T-cell (primary cell): Measurements from ENCODE around the gene MSANTD1. TPM values are rescaled to one million over a fixed set of nuclear protein-coding genes. Genes with fewer than 3 reads are reported as not detected.

Experiments
- ATAC-seq, 4 experiments: fragments of 200-7000 bp in 3 of 4; fragments of 150-1000 bp in 1 of 4; cut with Tn5 transposase; replicated peaks in 1 of 4; 1 replicate in 3 of 4; 2 replicates in 1 of 4; pipeline ENCODE4 v1.10.0; 2021; ENCODE audit warnings: moderate library complexity in 3 of 4, mild to moderate bottlenecking in 2 of 4, moderate number of reproducible peaks in 1 of 4
- CTCF ChIA-PET, 2 donors: fragments of 300-600 bp; sonication (Branson Sonifier 250); formaldehyde crosslinking; loops; one replicate each; lab custom pipeline; 2022; ENCODE audit warnings: antibody characterized with exemption in 2 of 2; lab: Charles Lee
- POLR2A ChIA-PET, 2 donors: fragments of 300-600 bp; sonication (Branson Sonifier 250); formaldehyde crosslinking; loops; one replicate each; lab custom pipeline; 2022; ENCODE audit warnings: antibody characterized with exemption in 2 of 2; lab: Charles Lee
- DNase-seq, 35 experiments: peaks; one replicate each; pipeline versions ENCODE4 v3.0.0 to v3.0.0-alpha.2; 2013 to 2023
- H3K27ac ChIP-seq: one replicate; pipeline ENCODE4 v1.5.1; 2013; ENCODE audit warnings: low read length
- H3K27me3 ChIP-seq, 2 experiments: replicated peaks in 1 of 2; 1 replicate in 1 of 2; 2 replicates in 1 of 2; pipeline versions ENCODE4 v1.6.1 to v1.7.0; 2013; ENCODE audit warnings: low read length in 1 of 2, mixed read lengths in 1 of 2; ENCODE audit not compliant: control insufficient read depth in 2 of 2, insufficient read depth in 2 of 2; ENCODE audit errors: extremely low read depth in 1 of 2
- H3K36me3 ChIP-seq, 2 donors: 1 replicate in 1 of 2; 2 replicates in 1 of 2; pipeline versions ENCODE4 v1.6.1 to v1.7.0; 2013; ENCODE audit warnings: low read length in 1 of 2; ENCODE audit not compliant: control insufficient read depth in 2 of 2, insufficient read depth in 1 of 2; ENCODE audit errors: extremely low read depth in 1 of 2
- H3K4me1 ChIP-seq, 2 experiments: 1 replicate in 1 of 2; 2 replicates in 1 of 2; pipeline versions ENCODE4 v1.6.1 to v1.7.0; 2013; ENCODE audit warnings: low read length in 2 of 2, mixed read lengths in 1 of 2; ENCODE audit not compliant: insufficient read depth in 2 of 2, control insufficient read depth in 1 of 2; ENCODE audit errors: extremely low read depth in 1 of 2
- H3K4me3 ChIP-seq, 2 donors: 1 replicate in 1 of 2; 2 replicates in 1 of 2; pipeline versions ENCODE4 v1.5.1 to v1.7.0; 2013; ENCODE audit warnings: mild to moderate bottlenecking in 2 of 2, low read length in 1 of 2, moderate library complexity in 1 of 2; ENCODE audit not compliant: control insufficient read depth in 1 of 2; ENCODE audit errors: extremely low read depth in 1 of 2
- H3K9me3 ChIP-seq: 2 replicates; pipeline ENCODE4 v1.7.0; 2013
- H3K27ac Mint-ChIP-seq, 2 donors: one replicate each; pipeline ENCODE4 v1.8.0; 2020 to 2021; ENCODE audit warnings: mild to moderate bottlenecking in 2 of 2, mixed read lengths in 2 of 2
- H3K27me3 Mint-ChIP-seq, 2 donors: one replicate each; pipeline ENCODE4 v1.8.0; 2021 to 2022; ENCODE audit warnings: mixed read lengths in 2 of 2
- H3K36me3 Mint-ChIP-seq: one replicate; pipeline ENCODE4 v1.8.0; 2021; ENCODE audit warnings: mixed read lengths
- H3K4me1 Mint-ChIP-seq, 3 donors: one replicate each; pipeline ENCODE4 v1.8.0; 2020 to 2022; ENCODE audit warnings: mixed read lengths in 3 of 3, mild to moderate bottlenecking in 1 of 3
- H3K4me3 Mint-ChIP-seq, 3 donors: one replicate each; pipeline ENCODE4 v1.8.0; 2020 to 2022; ENCODE audit warnings: mild to moderate bottlenecking in 3 of 3, mixed read lengths in 3 of 3, moderate library complexity in 3 of 3
- H3K9me3 Mint-ChIP-seq, 3 donors: one replicate each; pipeline ENCODE4 v1.8.0; 2020 to 2022; ENCODE audit warnings: mixed read lengths in 3 of 3
- WGBS: methylation state at CpG from one replicate; pipeline ENCODE4 v1.1.5; 2013; ENCODE audit warnings: missing lambda C conversion rate; ENCODE audit not compliant: insufficient coverage; 5-methylcytosine and 5-hydroxymethylcytosine counted together
- total RNA-seq, 35 experiments: library from RNA in 6 of 35; stranded (reverse) in 6 of 35; fragments of 120-200 nt in 1 of 35; gene quantifications; one replicate each; pipeline versions ENCODE4 v1.2.1 to v1.2.4 and lab custom pipeline; 2013 to 2026

The MSANTD1 gene
- total RNA-seq, 5 donors from 2014 or later (not counting 1 experiment from before 2014, with no cell fraction given): 0.60 to 2.5 (median 1.6) TPM

DNA sequence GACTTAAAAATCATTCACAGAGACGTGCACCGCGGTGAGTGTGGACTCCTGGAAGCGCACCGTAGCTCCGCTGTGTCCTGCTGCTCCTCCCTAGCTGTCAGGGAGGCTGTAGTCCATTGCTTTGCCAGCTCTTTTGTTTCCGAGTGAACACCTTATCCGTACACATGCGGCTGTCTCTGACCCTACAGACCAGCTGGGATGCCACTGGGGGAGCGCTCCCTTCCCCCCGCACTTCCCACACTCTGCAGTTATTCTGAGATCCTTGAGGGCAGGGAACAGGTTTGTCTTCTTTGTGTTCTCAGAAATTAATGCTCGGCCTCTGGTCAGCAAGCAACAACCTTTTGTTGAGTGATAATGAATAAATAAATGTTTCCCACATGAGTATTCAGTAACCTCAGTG, 33.7 kb upstream of the MSANTD1 start:
- CTCF ChIA-PET: no interaction called here
- over 99% methylated on average over 11 of the region's 12 CpGs for WGBS

DNA sequence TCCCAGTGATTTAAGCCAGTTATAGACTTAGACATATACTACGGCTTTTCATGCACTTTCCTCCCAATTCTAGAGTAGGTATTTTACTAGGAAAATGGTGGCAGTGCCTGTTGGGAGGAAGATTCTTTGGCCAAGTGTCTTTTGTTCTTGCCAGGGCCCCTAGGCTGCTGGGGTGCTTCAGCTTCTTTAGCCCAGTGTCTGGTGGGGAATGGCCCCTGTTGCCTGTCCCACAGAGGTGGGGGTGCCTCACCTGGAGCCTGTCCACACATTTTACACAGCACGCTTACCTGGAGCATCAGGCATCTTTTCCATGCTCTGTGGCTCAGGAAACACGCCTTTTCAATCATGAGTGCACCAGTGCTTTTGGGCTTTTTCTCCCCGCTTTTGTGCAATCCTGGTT, 33.2 kb upstream of the MSANTD1 start:
- Histone ChIP-seq H3K4me3 (no peak overlapping the region), H3K4me1 (peaks cover 0 to 8% of the 10 kb centered on the region in 2 experiments), H3K27me3 (no peaks in the 10 kb centered on the region), H3K9me3 (no peaks in the 10 kb centered on the region), H3K36me3 (peaks cover 40 to 79% of the 10 kb centered on the region in 2 donors), H3K27ac (no peak overlapping the region)
- no peak for DNase-seq
- ChIA-PET CTCF (no interaction called here), POLR2A (no interaction called here)
- H3K27me3 Mint-ChIP-seq: no peaks in the 10 kb centered on the region
- peaks cover 69% of the 10 kb centered on the region for H3K36me3 Mint-ChIP-seq
- ATAC-seq: no peak
- H3K27ac Mint-ChIP-seq: no peak overlapping the region
- H3K4me3 Mint-ChIP-seq: no peak overlapping the region
- H3K9me3 Mint-ChIP-seq: no peaks in the 10 kb centered on the region
- peaks cover 0 to 2% (median 0%) of the 10 kb centered on the region in 3 donors for H3K4me1 Mint-ChIP-seq
- WGBS: 100% methylated on average over 2 of the region's 4 CpGs

More for the DNA sequence above, 33.7 kb upstream of the MSANTD1 start:
- Mint-ChIP-seq H3K4me3 (no peak overlapping the region), H3K36me3 (peaks cover 72% of the 10 kb centered on the region), H3K4me1 (peaks cover 0 to 2% (median 0%) of the 10 kb centered on the region in 3 donors), H3K27ac (no peak overlapping the region), H3K9me3 (no peaks in the 10 kb centered on the region), H3K27me3 (no peaks in the 10 kb centered on the region)
- no peak overlapping the region for H3K4me3 ChIP-seq
- no peak for DNase-seq
- ATAC-seq: no peak
- no peaks in the 10 kb centered on the region for H3K9me3 ChIP-seq
- peaks cover 40 to 79% of the 10 kb centered on the region in 2 donors for H3K36me3 ChIP-seq
- POLR2A ChIA-PET: no interaction called here
- H3K27ac ChIP-seq: no peak overlapping the region
- no peaks in the 10 kb centered on the region for H3K27me3 ChIP-seq
- peaks cover 0 to 8% of the 10 kb centered on the region in 2 experiments for H3K4me1 ChIP-seq

DNA sequence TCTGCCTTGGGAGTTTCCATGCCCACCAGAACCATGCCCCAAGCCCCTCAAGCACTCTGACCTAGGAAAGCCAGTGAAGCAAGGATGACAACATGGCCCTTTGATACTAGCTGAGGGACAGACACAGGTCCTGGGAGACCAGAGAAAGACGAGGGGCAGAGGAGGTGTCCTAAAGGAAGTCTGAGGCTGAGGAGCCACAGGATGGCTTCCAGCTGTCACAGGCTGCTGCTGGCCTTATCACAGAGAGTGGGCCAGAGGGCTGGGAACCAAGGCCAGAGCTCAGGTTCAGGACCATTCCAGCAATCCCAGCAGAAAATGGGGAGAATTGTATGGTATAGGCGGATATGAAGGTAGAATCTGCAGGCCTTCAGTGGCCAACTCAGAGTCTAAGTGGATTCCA, 31.7 kb upstream of the MSANTD1 start:
- Mint-ChIP-seq H3K4me1 (peaks cover 0 to 2% (median 0%) of the 10 kb centered on the region in 3 donors), H3K27ac (no peak overlapping the region), H3K9me3 (no peaks in the 10 kb centered on the region), H3K4me3 (no peak overlapping the region), H3K27me3 (no peaks in the 10 kb centered on the region), H3K36me3 (peaks cover 75% of the 10 kb centered on the region)
- Histone ChIP-seq H3K27me3 (no peaks in the 10 kb centered on the region), H3K4me1 (peaks cover 0 to 12% of the 10 kb centered on the region in 2 experiments), H3K27ac (no peak overlapping the region), H3K36me3 (peaks cover 43 to 89% of the 10 kb centered on the region in 2 donors), H3K4me3 (no peak overlapping the region), H3K9me3 (no peaks in the 10 kb centered on the region)
- ATAC-seq (no peak), DNase-seq (no peak)
- WGBS: 100% methylated on average over 2 of the region's 2 CpGs
- ChIA-PET POLR2A (no interaction called here), CTCF (no interaction called here)

DNA sequence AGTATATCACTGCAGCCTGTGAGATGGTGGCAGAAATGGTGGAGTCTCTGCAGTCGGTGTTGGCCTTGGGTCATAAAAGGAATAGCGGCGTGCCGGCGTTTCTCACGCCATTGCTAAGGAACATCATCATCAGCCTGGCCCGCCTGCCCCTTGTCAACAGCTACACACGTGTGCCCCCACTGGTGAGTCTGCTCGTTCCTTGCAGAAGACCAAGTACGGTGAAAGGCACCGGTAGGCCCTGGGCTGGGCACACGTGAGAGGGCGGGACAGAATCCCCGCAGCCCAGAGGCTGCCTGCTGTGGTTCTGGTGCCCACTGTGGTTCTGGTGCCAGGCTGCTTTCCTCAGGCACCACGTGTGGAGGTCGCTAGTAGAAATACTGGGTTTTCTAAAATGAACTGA, 31.2 kb upstream of the MSANTD1 start:
- peaks cover 0 to 12% of the 10 kb centered on the region in 2 experiments for H3K4me1 ChIP-seq
- H3K27me3 ChIP-seq: no peaks in the 10 kb centered on the region
- ChIA-PET CTCF (no interaction called here), POLR2A (no interaction called here)
- H3K36me3 ChIP-seq: peaks cover 38 to 89% of the 10 kb centered on the region in 2 donors
- Mint-ChIP-seq H3K27me3 (no peaks in the 10 kb centered on the region), H3K4me3 (no peak overlapping the region), H3K4me1 (peaks cover 0 to 2% (median 0%) of the 10 kb centered on the region in 3 donors), H3K9me3 (no peaks in the 10 kb centered on the region), H3K27ac (no peak overlapping the region), H3K36me3 (peaks cover 76% of the 10 kb centered on the region)
- WGBS: 95% methylated on average over 14 of the region's 16 CpGs
- H3K4me3 ChIP-seq: no peak overlapping the region
- H3K9me3 ChIP-seq: no peaks in the 10 kb centered on the region
- no peak for ATAC-seq
- H3K27ac ChIP-seq: no peak overlapping the region
- DNase-seq: no peak

DNA sequence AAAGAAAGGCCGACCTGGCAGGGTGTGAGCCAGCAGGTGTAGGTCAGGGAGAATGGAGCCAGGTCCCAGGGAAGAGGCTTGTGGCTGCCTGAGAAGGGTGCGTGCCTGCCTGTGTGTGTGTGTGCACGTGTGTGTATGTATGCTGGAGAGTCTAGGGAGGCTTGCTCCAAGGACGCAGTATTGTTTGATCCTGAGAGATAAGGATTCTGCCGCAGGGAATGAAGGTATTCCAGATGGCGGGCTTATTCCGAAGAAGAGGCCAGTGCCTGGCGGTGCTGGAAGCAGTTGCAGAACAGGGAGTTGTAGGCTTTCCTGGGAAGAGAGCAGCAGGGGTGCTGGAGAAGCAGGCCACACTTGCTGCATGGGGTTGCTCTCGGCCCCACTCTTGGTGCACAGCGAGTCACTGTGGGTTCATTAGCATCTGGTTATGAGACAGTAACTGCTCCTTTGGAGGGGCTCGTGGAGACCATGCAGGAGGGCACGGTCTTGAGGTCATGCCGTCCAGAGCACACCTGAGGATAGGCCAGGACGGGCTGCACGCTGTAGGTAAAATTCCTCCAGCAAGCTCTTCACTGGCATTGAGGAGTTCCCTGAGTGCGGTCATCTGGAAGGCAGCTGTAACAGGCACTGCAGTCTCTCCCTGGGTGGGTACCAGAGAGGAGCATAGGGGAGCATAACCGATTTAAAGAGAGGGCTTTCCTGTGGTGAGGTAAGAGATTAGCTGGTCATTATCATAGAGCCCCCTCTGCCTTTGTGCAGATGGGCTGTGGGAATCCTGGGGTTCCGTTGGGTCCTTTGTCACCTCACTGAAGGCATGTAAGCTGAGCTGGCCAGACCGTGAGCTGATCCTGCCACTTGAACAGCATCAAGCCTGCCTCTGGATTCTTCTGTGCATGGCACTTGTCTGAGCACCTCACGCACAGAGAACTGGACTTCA, 29.9 kb upstream of the MSANTD1 start:
- Mint-ChIP-seq H3K4me1 (peaks cover 0 to 2% (median 0%) of the 10 kb centered on the region in 3 donors), H3K27ac (peak overlapping the region in 1 of 2 donors; percentile 34), H3K36me3 (peaks cover 77% of the 10 kb centered on the region), H3K4me3 (no peak overlapping the region), H3K27me3 (no peaks in the 10 kb centered on the region), H3K9me3 (no peaks in the 10 kb centered on the region)
- H3K27ac ChIP-seq: no peak overlapping the region
- CTCF ChIA-PET: interaction anchor here in 1 of 2 donors (1.4 kb wide), 1 partner anchor 26 kb away, joined by 3 read pairs; no protein-coding TSS in a partner anchor
- ATAC-seq: no peak
- H3K4me3 ChIP-seq: no peak overlapping the region
- 99% methylated on average over 18 of the region's 20 CpGs for WGBS
- no peak for DNase-seq
- no peaks in the 10 kb centered on the region for H3K27me3 ChIP-seq
- peaks cover 0 to 12% of the 10 kb centered on the region in 2 experiments for H3K4me1 ChIP-seq
- H3K36me3 ChIP-seq: peaks cover 32 to 88% of the 10 kb centered on the region in 2 donors
- POLR2A ChIA-PET: no interaction called here
- H3K9me3 ChIP-seq: no peaks in the 10 kb centered on the region

DNA sequence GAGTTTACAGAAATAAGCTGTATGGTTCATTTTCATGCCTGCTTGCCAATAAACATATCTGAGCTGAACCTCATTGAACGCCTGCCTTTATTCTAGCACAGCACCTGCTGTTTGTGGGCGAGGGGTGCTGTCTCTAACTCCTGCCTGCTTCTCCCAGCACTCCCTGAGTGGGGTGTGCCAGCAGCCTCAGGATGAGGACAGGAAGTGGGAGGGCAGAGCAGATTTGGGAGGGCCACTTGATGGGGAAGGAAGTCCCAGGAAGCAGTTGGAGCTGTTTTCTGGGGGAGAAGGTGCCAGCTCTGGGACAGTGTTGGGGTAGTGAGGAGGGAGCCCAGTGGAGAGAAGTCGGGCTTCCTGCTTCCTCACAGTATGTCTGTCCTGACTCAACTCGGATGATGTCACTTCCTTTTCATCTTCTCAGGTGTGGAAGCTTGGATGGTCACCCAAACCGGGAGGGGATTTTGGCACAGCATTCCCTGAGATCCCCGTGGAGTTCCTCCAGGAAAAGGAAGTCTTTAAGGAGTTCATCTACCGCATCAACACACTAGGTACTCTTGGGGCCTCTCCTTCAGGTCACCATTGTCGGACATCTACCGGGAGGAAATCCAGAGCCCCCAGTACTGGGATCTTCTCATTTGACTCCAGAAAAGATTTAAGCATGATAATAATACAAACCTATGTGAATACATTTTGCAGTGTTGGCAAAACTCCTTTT, 29.0 kb upstream of the MSANTD1 start:
- Histone ChIP-seq H3K27ac (no peak overlapping the region), H3K36me3 (peaks cover 32 to 90% of the 10 kb centered on the region in 2 donors), H3K9me3 (no peaks in the 10 kb centered on the region), H3K4me3 (no peak overlapping the region), H3K4me1 (peaks cover 0 to 12% of the 10 kb centered on the region in 2 experiments), H3K27me3 (no peaks in the 10 kb centered on the region)
- H3K36me3 Mint-ChIP-seq: peaks cover 74% of the 10 kb centered on the region
- DNase-seq: no peak
- peaks cover 0 to 2% (median 0%) of the 10 kb centered on the region in 3 donors for H3K4me1 Mint-ChIP-seq
- ATAC-seq: no peak
- 90% methylated on average over 2 of the region's 9 CpGs for WGBS
- H3K9me3 Mint-ChIP-seq: no peaks in the 10 kb centered on the region
- no peaks in the 10 kb centered on the region for H3K27me3 Mint-ChIP-seq
- POLR2A ChIA-PET: no interaction called here
- CTCF ChIA-PET: interaction anchor here in 1 of 2 donors (1.4 kb wide), 1 partner anchor 27 kb away, joined by 3 read pairs; no protein-coding TSS in a partner anchor
- peak overlapping the region in 1 of 2 donors; percentile 74 for H3K27ac Mint-ChIP-seq
- no peak overlapping the region for H3K4me3 Mint-ChIP-seq
